ENCODE measurements around the gene CLEC4F. TPM values are rescaled to one million over a fixed set of nuclear protein-coding genes. Genes with fewer than 3 reads are reported as not detected.

Gene CLEC4F
- total RNA-seq, 1 donor from 2014 or later: not detected

DNA sequence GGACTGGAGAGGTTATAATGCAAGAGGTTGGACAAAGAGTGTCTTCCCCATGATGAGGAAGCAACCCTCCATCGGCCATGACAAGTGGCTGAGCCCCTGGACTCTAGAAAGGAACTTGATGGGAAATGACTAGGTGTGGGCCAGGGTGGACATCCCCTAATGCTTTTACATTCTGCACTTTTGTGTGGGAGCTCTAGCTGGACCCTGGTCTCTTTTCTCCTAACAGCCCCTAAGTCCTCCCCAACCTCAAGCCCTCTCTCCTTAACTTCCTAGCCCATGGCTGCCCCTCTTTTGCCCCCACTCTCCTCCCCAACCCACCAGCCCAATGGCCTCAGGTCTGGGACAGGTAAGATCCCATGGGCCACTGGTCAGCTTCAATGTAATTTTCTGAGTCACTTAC lies 12.8 kb upstream of the CLEC4F start:
- DNase-seq (ENCODE audit: low read depth): no peak
- TF ChIP-seq, protein P1, sequence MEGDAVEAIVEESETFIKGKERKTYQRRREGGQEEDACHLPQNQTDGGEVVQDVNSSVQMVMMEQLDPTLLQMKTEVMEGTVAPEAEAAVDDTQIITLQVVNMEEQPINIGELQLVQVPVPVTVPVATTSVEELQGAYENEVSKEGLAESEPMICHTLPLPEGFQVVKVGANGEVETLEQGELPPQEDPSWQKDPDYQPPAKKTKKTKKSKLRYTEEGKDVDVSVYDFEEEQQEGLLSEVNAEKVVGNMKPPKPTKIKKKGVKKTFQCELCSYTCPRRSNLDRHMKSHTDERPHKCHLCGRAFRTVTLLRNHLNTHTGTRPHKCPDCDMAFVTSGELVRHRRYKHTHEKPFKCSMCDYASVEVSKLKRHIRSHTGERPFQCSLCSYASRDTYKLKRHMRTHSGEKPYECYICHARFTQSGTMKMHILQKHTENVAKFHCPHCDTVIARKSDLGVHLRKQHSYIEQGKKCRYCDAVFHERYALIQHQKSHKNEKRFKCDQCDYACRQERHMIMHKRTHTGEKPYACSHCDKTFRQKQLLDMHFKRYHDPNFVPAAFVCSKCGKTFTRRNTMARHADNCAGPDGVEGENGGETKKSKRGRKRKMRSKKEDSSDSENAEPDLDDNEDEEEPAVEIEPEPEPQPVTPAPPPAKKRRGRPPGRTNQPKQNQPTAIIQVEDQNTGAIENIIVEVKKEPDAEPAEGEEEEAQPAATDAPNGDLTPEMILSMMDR (conservative IDR thresholded peaks at IDR 0.05; ENCODE audit: low read depth, low read length): no peak
- no peak overlapping the region for H3K4me3 ChIP-seq (ENCODE audit: low read depth, low read length)

DNA sequence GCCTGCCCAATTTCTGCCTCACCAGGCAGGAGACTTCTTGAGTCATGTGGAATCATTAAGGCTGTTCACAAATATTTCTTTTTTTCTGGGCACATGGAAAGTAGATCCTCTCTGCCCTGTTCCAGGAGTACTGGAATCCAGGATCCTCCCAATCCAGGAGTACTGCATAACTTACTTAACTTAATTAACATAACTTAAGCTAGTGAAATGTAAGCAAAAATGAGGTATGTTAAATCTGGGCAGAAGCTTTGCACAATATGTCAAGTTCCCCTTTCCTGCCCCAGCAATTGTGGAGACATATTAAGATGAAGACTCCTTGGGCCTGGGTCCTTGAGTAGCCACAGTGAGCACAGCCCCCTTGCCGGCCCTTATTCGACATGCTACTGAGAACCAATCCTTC lies 12.0 kb upstream of the CLEC4F start:
- TF ChIP-seq, protein P1 (conservative IDR thresholded peaks at IDR 0.05; ENCODE audit: low read depth, low read length): no peak
- no peak overlapping the region for H3K4me3 ChIP-seq (ENCODE audit: low read depth, low read length)
- DNase-seq (ENCODE audit: low read depth): no peak

DNA sequence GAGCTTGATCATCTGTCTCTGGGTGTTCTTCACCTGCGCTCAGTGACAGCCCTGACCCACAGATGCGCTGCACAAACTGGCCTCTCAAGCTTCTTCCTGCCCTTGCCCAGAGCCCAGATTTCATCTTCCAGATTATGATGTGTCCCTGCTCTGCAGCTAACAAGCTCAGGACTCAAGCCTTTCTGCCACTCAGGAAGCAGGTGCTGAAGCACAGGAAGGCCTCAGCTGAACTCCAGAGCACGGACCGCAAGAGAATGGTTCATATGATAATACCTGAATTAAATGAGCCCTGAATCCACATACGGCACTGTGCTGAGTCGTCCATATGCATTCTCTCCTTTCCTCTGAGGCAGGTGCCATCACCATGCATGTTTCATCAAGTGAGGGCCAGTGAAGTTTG lies 11.5 kb upstream of the CLEC4F start:
- TF ChIP-seq, protein P1 (conservative IDR thresholded peaks at IDR 0.05; ENCODE audit: low read depth, low read length): no peak
- DNase-seq (ENCODE audit: low read depth): no peak
- no peak overlapping the region for H3K4me3 ChIP-seq (ENCODE audit: low read depth, low read length)

DNA sequence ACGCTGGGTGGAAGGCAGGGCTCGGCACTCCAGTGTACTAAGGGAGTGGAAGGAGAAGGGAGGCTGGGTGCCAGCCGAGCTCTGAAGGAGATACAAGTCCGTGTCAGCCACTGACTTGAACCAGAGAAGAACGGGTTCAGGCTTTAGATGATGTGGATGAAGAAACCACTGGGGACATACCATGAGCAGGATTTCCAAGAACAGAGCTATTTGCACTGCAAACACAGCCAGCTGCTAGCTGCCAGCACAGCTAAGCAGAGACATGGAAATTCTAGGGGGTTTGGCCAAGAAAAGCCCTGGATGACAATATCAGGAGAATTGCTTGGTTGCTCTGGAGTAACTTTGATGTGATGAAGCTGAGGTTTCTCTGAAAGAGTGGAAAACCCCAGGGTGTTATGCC lies 10.0 kb upstream of the CLEC4F start:
- TF ChIP-seq, protein P1 (conservative IDR thresholded peaks at IDR 0.05; ENCODE audit: low read depth, low read length): no peak
- H3K4me3 ChIP-seq (ENCODE audit: low read depth, low read length): no peak overlapping the region
- DNase-seq (ENCODE audit: low read depth): no peak

DNA sequence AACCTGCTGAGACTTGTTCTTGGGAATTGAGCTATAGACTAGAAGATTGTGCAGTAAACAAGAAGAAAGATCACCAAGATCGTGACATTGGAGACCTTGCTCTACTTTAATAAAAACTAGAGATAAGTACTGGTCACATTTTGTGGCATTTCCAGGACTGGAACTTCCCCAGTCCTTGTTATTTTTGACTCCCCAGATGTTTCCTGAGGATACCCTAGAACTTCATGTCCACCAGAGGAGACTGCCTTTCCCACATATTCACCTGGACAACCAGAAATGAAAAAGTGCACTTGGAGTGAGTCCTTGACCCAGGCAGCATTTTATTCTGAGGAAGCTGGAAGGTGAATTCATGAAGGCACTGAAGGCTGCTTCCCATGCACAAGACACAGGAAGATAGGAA lies 9.5 kb upstream of the CLEC4F start:
- DNase-seq (ENCODE audit: low read depth): no peak
- H3K4me3 ChIP-seq (ENCODE audit: low read depth, low read length): no peak overlapping the region
- TF ChIP-seq, protein P1 (conservative IDR thresholded peaks at IDR 0.05; ENCODE audit: low read depth, low read length): no peak

DNA sequence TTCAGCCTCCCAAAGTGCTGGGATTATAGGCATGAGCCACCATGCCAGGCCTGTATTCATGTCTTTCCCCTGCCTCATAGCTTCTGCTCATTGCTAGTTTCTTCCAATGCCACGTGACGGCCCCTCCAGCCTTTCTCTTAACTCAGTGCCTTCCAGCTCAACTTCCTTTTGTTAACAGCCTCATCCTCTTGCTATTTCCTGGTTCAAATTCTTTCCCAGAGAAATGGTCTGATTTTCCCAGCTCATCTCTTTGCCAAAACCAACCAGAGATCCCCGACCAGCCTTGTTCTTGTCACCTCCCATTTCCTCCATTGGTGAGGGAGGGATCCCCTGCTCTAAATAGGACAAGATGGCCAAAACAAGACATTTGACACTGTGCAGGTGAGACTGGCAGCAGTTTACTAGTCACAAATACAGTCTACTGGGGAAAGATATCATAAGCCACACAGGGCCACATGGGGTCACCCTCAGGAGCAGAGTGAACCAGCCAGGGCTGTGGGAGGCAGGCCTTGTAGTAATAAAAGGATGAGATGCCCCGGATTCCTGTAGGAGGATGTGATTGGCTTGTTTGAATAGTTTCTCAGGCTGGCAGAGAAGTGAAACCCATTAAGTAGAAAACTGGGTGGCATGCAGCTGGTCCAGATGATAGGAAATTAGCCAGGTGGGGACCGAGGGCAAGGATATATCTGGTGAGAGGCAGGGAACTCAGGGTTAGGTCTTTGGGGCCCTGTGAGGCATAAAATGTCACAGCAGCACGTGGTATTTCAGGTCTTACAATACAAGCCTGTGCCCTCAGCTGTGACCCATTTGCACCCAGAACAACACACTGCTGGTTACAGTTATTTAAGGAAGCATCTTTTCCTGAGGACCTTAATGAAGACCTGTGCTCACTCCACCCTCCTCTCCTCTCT lies 8.8 kb upstream of the CLEC4F start:
- TF ChIP-seq, protein P1 (conservative IDR thresholded peaks at IDR 0.05; ENCODE audit: low read depth, low read length): no peak
- no peak for DNase-seq (ENCODE audit: low read depth)
- no peak overlapping the region for H3K4me3 ChIP-seq (ENCODE audit: low read depth, low read length)

DNA sequence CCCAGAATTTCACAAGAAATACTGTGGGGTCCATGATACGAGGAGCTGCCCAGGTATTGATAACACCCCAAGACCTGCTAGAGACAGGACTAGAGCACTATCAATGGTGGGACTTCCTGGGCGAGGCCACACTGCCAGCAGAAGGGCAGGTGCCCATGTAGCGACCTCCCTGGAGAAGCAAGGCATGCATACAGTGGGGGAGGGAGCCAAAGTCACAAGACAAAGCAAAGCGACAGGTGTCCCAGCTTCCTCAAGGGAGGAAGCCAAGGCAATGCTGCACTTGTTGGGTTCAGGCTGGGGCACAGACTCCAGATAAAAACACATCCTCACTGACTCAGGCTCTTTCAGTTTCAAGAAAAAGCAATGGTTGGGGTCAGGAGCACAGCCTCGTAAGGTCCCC lies 7.7 kb upstream of the CLEC4F start:
- no peak overlapping the region for H3K4me3 ChIP-seq (ENCODE audit: low read depth, low read length)
- no peak for DNase-seq (ENCODE audit: low read depth)
- TF ChIP-seq, protein P1 (conservative IDR thresholded peaks at IDR 0.05; ENCODE audit: low read depth, low read length): no peak

Data from epithelial cell of proximal tubule (primary cell).